GM23338 (cell line): ENCODE results near the gene BLM. TPM values are rescaled to one million over a fixed set of nuclear protein-coding genes. Genes with fewer than 3 reads are reported as not detected.

Experiments
- ATAC-seq: fragments of 200-7000 bp; cut with Tn5 transposase; 3 replicates; pipeline ENCODE4 v1.9.1; 2020
- DNase-seq: peaks from one replicate; pipeline ENCODE4 v3.0.0-alpha.2; 2015; ENCODE audit warnings: low spot score
- H2AFZ ChIP-seq: fragments of 200-600 bp; sonication (generic); 2 replicates; pipeline ENCODE4 v1.8.0; 2016; ENCODE audit warnings: antibody characterized with exemption, mild to moderate bottlenecking, moderate library complexity
- H3F3A ChIP-seq: fragments of 200-600 bp; sonication (generic); replicated peaks from 2 replicates; pipeline ENCODE4 v1.8.0; 2017; ENCODE audit warnings: antibody characterized with exemption, mixed run types, low read depth
- H3K27ac ChIP-seq: fragments of 200-600 bp; sonication (generic); 2 replicates; pipeline ENCODE4 v1.6.1; 2016; ENCODE audit warnings: low read depth
- H3K27me3 ChIP-seq: fragments of 200-600 bp; sonication (generic); 2 replicates; pipeline ENCODE4 v1.8.0; 2016; ENCODE audit warnings: mild to moderate bottlenecking, mixed run types, moderate library complexity; ENCODE audit not compliant: insufficient read depth
- H3K36me3 ChIP-seq: fragments of 200-600 bp; sonication (generic); 2 replicates; pipeline ENCODE4 v1.8.0; 2016; ENCODE audit warnings: mild to moderate bottlenecking; ENCODE audit not compliant: insufficient read depth
- H3K4me1 ChIP-seq: fragments of 200-600 bp; sonication (generic); 2 replicates; pipeline ENCODE4 v1.8.0; 2016; ENCODE audit warnings: mild to moderate bottlenecking, moderate library complexity; ENCODE audit not compliant: insufficient read depth
- H3K4me2 ChIP-seq: fragments of 200-600 bp; sonication (generic); 2 replicates; pipeline ENCODE4 v1.7.1; 2017; ENCODE audit warnings: mixed run types
- H3K4me3 ChIP-seq: fragments of 200-600 bp; sonication (generic); 2 replicates; pipeline ENCODE4 v1.6.1; 2016; ENCODE audit warnings: mixed run types
- H3K79me2 ChIP-seq: fragments of 200-600 bp; sonication (generic); replicated peaks from 2 replicates; pipeline ENCODE4 v1.8.0; 2017; ENCODE audit warnings: mild to moderate bottlenecking; ENCODE audit not compliant: insufficient read depth
- H3K9me2 ChIP-seq: fragments of 200-600 bp; sonication (generic); 2 replicates; pipeline ENCODE4 v1.8.0; 2017; ENCODE audit not compliant: insufficient read depth
- H4K20me1 ChIP-seq: fragments of 200-600 bp; sonication (generic); replicated peaks from 2 replicates; pipeline ENCODE4 v1.8.0; 2017; ENCODE audit warnings: mild to moderate bottlenecking; ENCODE audit not compliant: insufficient read depth
- H3K27ac Mint-ChIP-seq: 2 replicates; pipeline ENCODE4 v1.8.0; 2020; ENCODE audit warnings: inconsistent platforms, mild to moderate bottlenecking, moderate library complexity, mixed read lengths
- H3K27me3 Mint-ChIP-seq: 3 replicates; pipeline ENCODE4 v1.8.0; 2022; ENCODE audit warnings: low read depth, mild to moderate bottlenecking, moderate library complexity, mixed read lengths, inconsistent platforms; ENCODE audit not compliant: insufficient read depth, poor library complexity
- H3K36me3 Mint-ChIP-seq: 3 replicates; pipeline ENCODE4 v1.8.0; 2021; ENCODE audit warnings: low read depth, mild to moderate bottlenecking, inconsistent platforms, moderate library complexity, mixed read lengths
- H3K4me1 Mint-ChIP-seq: 3 replicates; pipeline ENCODE4 v1.8.0; 2020; ENCODE audit warnings: mild to moderate bottlenecking, inconsistent platforms, mixed read lengths
- H3K4me3 Mint-ChIP-seq: 3 replicates; pipeline ENCODE4 v1.8.0; 2021; ENCODE audit warnings: moderate library complexity, mild to moderate bottlenecking, inconsistent platforms, mixed read lengths
- H3K9me3 Mint-ChIP-seq: 3 replicates; pipeline ENCODE4 v1.8.0; 2020; ENCODE audit warnings: moderate library complexity, mild to moderate bottlenecking, inconsistent platforms, mixed read lengths
- CREB1 ChIP-seq: fragments of 250-450 bp; sonication (Bioruptor Pico); IDR thresholded peaks from 2 replicates; pipeline ENCODE4 v1.5.0; 2020; ENCODE audit warnings: low read depth, mild to moderate bottlenecking, moderate library complexity
- EZH2 ChIP-seq: fragments of 200-600 bp; sonication (generic); IDR thresholded peaks from one replicate; pipeline ENCODE4 v1.8.0; 2017; ENCODE audit warnings: antibody characterized with exemption, mild to moderate bottlenecking, low read depth; ENCODE audit not compliant: unreplicated experiment
- EZH2phosphoT487 ChIP-seq: fragments of 200-600 bp; sonication (generic); IDR thresholded peaks from one replicate; pipeline ENCODE4 v1.8.1; 2018; ENCODE audit warnings: antibody characterized with exemption; ENCODE audit not compliant: unreplicated experiment
- JUNB ChIP-seq: IDR thresholded peaks from one replicate; pipeline ENCODE4 v1.6.1; 2016; ENCODE audit warnings: antibody characterized with exemption; ENCODE audit not compliant: unreplicated experiment
- NANOG ChIP-seq: IDR thresholded peaks from 2 replicates; pipeline ENCODE4 v1.6.1; 2016; ENCODE audit warnings: antibody characterized with exemption, borderline replicate concordance
- POLR2AphosphoS5 ChIP-seq: IDR thresholded peaks from 2 replicates; pipeline ENCODE4 v1.6.1; 2016; ENCODE audit warnings: antibody characterized with exemption, low read depth
- STAT1 ChIP-seq: IDR thresholded peaks from one replicate; pipeline ENCODE4 v1.6.1; 2016; ENCODE audit warnings: antibody characterized with exemption; ENCODE audit not compliant: unreplicated experiment
- ZNF114 ChIP-seq: fragments of 250-450 bp; sonication (Bioruptor Pico); IDR thresholded peaks from 2 replicates; pipeline ENCODE4 v1.5.0; 2020; ENCODE audit warnings: mild to moderate bottlenecking, moderate library complexity
- ZNF331 ChIP-seq: fragments of 250-450 bp; sonication (Bioruptor Pico); IDR thresholded peaks from 2 replicates; pipeline ENCODE4 v1.5.0; 2020; ENCODE audit warnings: low read depth, mild to moderate bottlenecking, moderate library complexity
- polyA plus RNA-seq: library from polyadenylated mRNA; unstranded; fragments of >200 nt; fragmentation: Nextera tagmentation; extraction: Ambion mirVana; gene quantifications from 2 replicates; pipeline ENCODE4 v1.2.1, GENCODE V29; 2016
- total RNA-seq: library from RNA; depleted of rRNA; stranded (reverse); fragments of >200 nt; shearing (Covaris generic); gene quantifications from 2 replicates; pipeline ENCODE4 v1.2.3, GENCODE V29; 2014
- TF ChIP-seq, protein P1 (sequence below): fragments of 250-450 bp; sonication (Bioruptor Pico); IDR thresholded peaks from 2 replicates; pipeline ENCODE4 v1.5.0; 2020; ENCODE audit warnings: mild to moderate bottlenecking, moderate library complexity
- TF ChIP-seq, protein P2 (sequence below): IDR thresholded peaks from 2 replicates; pipeline ENCODE4 v1.6.1; 2016; ENCODE audit warnings: antibody characterized with exemption
- TF ChIP-seq, protein P3 (sequence below), 2 experiments: fragments of 200-600 bp in 1 of 2; sonication (generic) in 1 of 2; conservative IDR thresholded peaks; 2 replicates each; pipeline versions ENCODE4 v1.5.1 to v1.6.1; 2016 to 2017; ENCODE audit warnings: antibody characterized with exemption in 2 of 2, low read depth in 2 of 2, mild to moderate bottlenecking in 2 of 2, moderate library complexity in 1 of 2
- TF ChIP-seq, protein P4 (sequence below): IDR thresholded peaks from one replicate; pipeline ENCODE4 v1.6.1; 2018; ENCODE audit warnings: antibody characterized with exemption; ENCODE audit not compliant: unreplicated experiment

Gene BLM
- total and polyA plus RNA-seq, 2 experiments from 2014 or later = 43.1 to 43.3 TPM

DNA sequence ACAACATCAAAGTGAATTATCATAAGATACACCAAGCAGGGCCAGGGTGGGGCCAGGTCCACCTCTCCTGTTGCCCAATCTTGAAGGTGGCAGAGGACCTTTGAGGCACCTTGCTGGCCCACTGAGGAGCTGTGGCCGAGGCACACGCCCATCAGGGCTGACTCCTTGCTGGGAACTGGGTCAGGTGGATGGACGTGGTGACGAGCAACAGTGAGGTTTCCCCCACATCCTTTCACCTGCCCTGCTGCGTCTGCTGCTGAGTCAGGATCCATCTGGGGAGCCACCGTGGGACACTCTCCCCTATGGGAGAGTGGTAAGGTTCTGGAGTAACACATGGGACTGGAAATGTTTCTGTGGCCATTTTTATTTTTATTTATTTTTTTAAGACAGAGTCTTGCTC lies 134.0 kb downstream of the BLM start:
- Mint-ChIP-seq H3K27ac (no peak overlapping the region), H3K9me3 (no peaks in the 10 kb centered on the region; the same call in 2 of the 3 replicates)
- ATAC-seq = no peak

More for the DNA sequence above, 134.0 kb downstream of the BLM start:
- DNase-seq = no peak
- Mint-ChIP-seq H3K36me3 (no peaks in the 10 kb centered on the region), H3K4me3 (no peak overlapping the region), H3K27me3 (no peaks in the 10 kb centered on the region), H3K4me1 (no peaks in the 10 kb centered on the region; the same call in 2 of the 3 replicates)
- Histone ChIP-seq H3K27me3 (no peaks in the 10 kb centered on the region), H3K79me2 (no peaks in the 10 kb centered on the region), H3F3A (no peaks in the 10 kb centered on the region), H3K9me2 (no peaks in the 10 kb centered on the region), H3K27ac (no peak overlapping the region), H3K36me3 (no peaks in the 10 kb centered on the region), H4K20me1 (no peaks in the 10 kb centered on the region), H3K4me2 (no peak overlapping the region), H3K4me3 (no peak overlapping the region), H3K4me1 (no peaks in the 10 kb centered on the region), H2AFZ (no peak overlapping the region)
- TF ChIP-seq EZH2phosphoT487 = no peak
- no peak for TF ChIP-seq ZNF114 (CRISPR knock-in tag)
- no peak for TF ChIP-seq CREB1
- TF ChIP-seq ZNF331 (CRISPR knock-in tag) = no peak
- TF ChIP-seq EZH2 = no peak
- no peak for TF ChIP-seq POLR2AphosphoS5
- no peak for TF ChIP-seq NANOG
- TF ChIP-seq, protein P1, sequence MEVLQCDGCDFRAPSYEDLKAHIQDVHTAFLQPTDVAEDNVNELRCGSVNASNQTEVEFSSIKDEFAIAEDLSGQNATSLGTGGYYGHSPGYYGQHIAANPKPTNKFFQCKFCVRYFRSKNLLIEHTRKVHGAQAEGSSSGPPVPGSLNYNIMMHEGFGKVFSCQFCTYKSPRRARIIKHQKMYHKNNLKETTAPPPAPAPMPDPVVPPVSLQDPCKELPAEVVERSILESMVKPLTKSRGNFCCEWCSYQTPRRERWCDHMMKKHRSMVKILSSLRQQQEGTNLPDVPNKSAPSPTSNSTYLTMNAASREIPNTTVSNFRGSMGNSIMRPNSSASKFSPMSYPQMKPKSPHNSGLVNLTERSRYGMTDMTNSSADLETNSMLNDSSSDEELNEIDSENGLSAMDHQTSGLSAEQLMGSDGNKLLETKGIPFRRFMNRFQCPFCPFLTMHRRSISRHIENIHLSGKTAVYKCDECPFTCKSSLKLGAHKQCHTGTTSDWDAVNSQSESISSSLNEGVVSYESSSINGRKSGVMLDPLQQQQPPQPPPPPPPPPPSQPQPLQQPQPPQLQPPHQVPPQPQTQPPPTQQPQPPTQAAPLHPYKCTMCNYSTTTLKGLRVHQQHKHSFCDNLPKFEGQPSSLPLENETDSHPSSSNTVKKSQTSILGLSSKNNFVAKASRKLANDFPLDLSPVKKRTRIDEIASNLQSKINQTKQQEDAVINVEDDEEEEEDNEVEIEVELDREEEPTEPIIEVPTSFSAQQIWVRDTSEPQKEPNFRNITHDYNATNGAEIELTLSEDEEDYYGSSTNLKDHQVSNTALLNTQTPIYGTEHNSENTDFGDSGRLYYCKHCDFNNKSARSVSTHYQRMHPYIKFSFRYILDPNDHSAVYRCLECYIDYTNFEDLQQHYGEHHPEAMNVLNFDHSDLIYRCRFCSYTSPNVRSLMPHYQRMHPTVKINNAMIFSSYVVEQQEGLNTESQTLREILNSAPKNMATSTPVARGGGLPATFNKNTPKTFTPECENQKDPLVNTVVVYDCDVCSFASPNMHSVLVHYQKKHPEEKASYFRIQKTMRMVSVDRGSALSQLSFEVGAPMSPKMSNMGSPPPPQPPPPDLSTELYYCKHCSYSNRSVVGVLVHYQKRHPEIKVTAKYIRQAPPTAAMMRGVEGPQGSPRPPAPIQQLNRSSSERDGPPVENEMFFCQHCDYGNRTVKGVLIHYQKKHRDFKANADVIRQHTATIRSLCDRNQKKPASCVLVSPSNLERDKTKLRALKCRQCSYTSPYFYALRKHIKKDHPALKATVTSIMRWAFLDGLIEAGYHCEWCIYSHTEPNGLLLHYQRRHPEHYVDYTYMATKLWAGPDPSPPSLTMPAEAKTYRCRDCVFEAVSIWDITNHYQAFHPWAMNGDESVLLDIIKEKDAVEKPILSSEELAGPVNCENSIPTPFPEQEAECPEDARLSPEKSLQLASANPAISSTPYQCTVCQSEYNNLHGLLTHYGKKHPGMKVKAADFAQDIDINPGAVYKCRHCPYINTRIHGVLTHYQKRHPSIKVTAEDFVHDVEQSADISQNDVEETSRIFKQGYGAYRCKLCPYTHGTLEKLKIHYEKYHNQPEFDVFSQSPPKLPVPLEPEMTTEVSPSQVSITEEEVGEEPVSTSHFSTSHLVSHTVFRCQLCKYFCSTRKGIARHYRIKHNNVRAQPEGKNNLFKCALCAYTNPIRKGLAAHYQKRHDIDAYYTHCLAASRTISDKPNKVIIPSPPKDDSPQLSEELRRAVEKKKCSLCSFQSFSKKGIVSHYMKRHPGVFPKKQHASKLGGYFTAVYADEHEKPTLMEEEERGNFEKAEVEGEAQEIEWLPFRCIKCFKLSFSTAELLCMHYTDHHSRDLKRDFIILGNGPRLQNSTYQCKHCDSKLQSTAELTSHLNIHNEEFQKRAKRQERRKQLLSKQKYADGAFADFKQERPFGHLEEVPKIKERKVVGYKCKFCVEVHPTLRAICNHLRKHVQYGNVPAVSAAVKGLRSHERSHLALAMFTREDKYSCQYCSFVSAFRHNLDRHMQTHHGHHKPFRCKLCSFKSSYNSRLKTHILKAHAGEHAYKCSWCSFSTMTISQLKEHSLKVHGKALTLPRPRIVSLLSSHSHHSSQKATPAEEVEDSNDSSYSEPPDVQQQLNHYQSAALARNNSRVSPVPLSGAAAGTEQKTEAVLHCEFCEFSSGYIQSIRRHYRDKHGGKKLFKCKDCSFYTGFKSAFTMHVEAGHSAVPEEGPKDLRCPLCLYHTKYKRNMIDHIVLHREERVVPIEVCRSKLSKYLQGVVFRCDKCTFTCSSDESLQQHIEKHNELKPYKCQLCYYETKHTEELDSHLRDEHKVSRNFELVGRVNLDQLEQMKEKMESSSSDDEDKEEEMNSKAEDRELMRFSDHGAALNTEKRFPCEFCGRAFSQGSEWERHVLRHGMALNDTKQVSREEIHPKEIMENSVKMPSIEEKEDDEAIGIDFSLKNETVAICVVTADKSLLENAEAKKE (CRISPR knock-in tag) = no peak
- TF ChIP-seq, protein P2, sequence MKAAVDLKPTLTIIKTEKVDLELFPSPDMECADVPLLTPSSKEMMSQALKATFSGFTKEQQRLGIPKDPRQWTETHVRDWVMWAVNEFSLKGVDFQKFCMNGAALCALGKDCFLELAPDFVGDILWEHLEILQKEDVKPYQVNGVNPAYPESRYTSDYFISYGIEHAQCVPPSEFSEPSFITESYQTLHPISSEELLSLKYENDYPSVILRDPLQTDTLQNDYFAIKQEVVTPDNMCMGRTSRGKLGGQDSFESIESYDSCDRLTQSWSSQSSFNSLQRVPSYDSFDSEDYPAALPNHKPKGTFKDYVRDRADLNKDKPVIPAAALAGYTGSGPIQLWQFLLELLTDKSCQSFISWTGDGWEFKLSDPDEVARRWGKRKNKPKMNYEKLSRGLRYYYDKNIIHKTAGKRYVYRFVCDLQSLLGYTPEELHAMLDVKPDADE = no peak
- TF ChIP-seq STAT1 = no peak
- no peak for TF ChIP-seq JUNB
- TF ChIP-seq, protein P3, sequence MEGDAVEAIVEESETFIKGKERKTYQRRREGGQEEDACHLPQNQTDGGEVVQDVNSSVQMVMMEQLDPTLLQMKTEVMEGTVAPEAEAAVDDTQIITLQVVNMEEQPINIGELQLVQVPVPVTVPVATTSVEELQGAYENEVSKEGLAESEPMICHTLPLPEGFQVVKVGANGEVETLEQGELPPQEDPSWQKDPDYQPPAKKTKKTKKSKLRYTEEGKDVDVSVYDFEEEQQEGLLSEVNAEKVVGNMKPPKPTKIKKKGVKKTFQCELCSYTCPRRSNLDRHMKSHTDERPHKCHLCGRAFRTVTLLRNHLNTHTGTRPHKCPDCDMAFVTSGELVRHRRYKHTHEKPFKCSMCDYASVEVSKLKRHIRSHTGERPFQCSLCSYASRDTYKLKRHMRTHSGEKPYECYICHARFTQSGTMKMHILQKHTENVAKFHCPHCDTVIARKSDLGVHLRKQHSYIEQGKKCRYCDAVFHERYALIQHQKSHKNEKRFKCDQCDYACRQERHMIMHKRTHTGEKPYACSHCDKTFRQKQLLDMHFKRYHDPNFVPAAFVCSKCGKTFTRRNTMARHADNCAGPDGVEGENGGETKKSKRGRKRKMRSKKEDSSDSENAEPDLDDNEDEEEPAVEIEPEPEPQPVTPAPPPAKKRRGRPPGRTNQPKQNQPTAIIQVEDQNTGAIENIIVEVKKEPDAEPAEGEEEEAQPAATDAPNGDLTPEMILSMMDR (conservative IDR thresholded peaks at IDR 0.05; ENCODE audit: low read depth in 2 of 2) = no peak
- TF ChIP-seq, protein P4, sequence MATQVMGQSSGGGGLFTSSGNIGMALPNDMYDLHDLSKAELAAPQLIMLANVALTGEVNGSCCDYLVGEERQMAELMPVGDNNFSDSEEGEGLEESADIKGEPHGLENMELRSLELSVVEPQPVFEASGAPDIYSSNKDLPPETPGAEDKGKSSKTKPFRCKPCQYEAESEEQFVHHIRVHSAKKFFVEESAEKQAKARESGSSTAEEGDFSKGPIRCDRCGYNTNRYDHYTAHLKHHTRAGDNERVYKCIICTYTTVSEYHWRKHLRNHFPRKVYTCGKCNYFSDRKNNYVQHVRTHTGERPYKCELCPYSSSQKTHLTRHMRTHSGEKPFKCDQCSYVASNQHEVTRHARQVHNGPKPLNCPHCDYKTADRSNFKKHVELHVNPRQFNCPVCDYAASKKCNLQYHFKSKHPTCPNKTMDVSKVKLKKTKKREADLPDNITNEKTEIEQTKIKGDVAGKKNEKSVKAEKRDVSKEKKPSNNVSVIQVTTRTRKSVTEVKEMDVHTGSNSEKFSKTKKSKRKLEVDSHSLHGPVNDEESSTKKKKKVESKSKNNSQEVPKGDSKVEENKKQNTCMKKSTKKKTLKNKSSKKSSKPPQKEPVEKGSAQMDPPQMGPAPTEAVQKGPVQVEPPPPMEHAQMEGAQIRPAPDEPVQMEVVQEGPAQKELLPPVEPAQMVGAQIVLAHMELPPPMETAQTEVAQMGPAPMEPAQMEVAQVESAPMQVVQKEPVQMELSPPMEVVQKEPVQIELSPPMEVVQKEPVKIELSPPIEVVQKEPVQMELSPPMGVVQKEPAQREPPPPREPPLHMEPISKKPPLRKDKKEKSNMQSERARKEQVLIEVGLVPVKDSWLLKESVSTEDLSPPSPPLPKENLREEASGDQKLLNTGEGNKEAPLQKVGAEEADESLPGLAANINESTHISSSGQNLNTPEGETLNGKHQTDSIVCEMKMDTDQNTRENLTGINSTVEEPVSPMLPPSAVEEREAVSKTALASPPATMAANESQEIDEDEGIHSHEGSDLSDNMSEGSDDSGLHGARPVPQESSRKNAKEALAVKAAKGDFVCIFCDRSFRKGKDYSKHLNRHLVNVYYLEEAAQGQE = no peak
